ENCODE data around the gene CCDC92B.
"Not testable (repeated sequence)": the region's sequence is repeated elsewhere in the genome, so short reads cannot be mapped to it uniquely, and the experiment has no call there.

CCDC92B gene

GRCh38 chr17:2783310-2784030 is 34.0 kb upstream of the CCDC92B start:
- H3K4me3 ChIP-seq (ENCODE audit: low read length), result no peak overlapping the region
- DNase-seq (ENCODE audit: low read depth), result no peak
- TF ChIP-seq CTCF (IDR thresholded peaks at IDR 0.05; ENCODE audit: insufficient read depth, low read depth, low read length, missing control alignments), result no peak

GRCh38 chr17:2782055-2782454 is 32.6 kb upstream of the CCDC92B start:
- no peak for DNase-seq (ENCODE audit: low read depth)

GRCh38 chr17:2781598-2781997 is 32.1 kb upstream of the CCDC92B start:
- H3K4me3 ChIP-seq (ENCODE audit: low read length); DNase-seq (ENCODE audit: low read depth): not testable (repeated sequence)

More at GRCh38 chr17:2782055-2782454, 32.6 kb upstream of the CCDC92B start:
- no peak for TF ChIP-seq CTCF (IDR thresholded peaks at IDR 0.05; ENCODE audit: insufficient read depth, low read depth, low read length, missing control alignments)
- H3K4me3 ChIP-seq (ENCODE audit: low read length), result no peak overlapping the region

- H3K4me3 ChIP-seq (ENCODE audit: low read length), result no peak overlapping the region
- DNase-seq (ENCODE audit: low read depth), result no peak
- TF ChIP-seq CTCF (IDR thresholded peaks at IDR 0.05; ENCODE audit: insufficient read depth, low read depth, low read length, missing control alignments), result no peak
Measured at GRCh38 chr17:2780931-2781454, 31.5 kb upstream of the CCDC92B start.

- no peak for DNase-seq (ENCODE audit: low read depth)
- TF ChIP-seq CTCF (IDR thresholded peaks at IDR 0.05; ENCODE audit: insufficient read depth, low read depth, low read length, missing control alignments), result no peak
- H3K4me3 ChIP-seq (ENCODE audit: low read length), result no peak overlapping the region
Measured at GRCh38 chr17:2780256-2780655, 30.8 kb upstream of the CCDC92B start.

- no peak overlapping the region for H3K4me3 ChIP-seq (ENCODE audit: low read length)
- no peak for TF ChIP-seq CTCF (IDR thresholded peaks at IDR 0.05; ENCODE audit: insufficient read depth, low read depth, low read length, missing control alignments)
Measured at GRCh38 chr17:2779545-2779944, 30.1 kb upstream of the CCDC92B start.

GRCh38 chr17:2778489-2778888 is 29.0 kb upstream of the CCDC92B start:
- no peak for TF ChIP-seq CTCF (IDR thresholded peaks at IDR 0.05; ENCODE audit: insufficient read depth, low read depth, low read length, missing control alignments)
- H3K4me3 ChIP-seq (ENCODE audit: low read length), result no peak overlapping the region
- no peak for DNase-seq (ENCODE audit: low read depth)

More at GRCh38 chr17:2779545-2779944, 30.1 kb upstream of the CCDC92B start:
- DNase-seq (ENCODE audit: low read depth), result no peak
